Osteocyte (in vitro differentiated cells): ENCODE data around the gene MYO1D. TPM values are rescaled to one million over a fixed set of nuclear protein-coding genes. Genes with fewer than 3 reads are reported as not detected.

ENCODE experiments used
- DNase-seq: peaks from one replicate; pipeline ENCODE4 v3.0.0; 2021; ENCODE audit warnings: mixed read lengths; ENCODE audit not compliant: unreplicated experiment; ENCODE audit errors: extremely low spot score
- H3K27ac Mint-ChIP-seq: one replicate; pipeline ENCODE4 v1.8.0; 2021; ENCODE audit warnings: mild to moderate bottlenecking, mixed read lengths; ENCODE audit not compliant: unreplicated experiment
- H3K27me3 Mint-ChIP-seq: one replicate; pipeline ENCODE4 v1.8.0; 2021; ENCODE audit warnings: mixed read lengths; ENCODE audit not compliant: unreplicated experiment
- H3K36me3 Mint-ChIP-seq: one replicate; pipeline ENCODE4 v1.8.0; 2021; ENCODE audit warnings: mixed read lengths; ENCODE audit not compliant: unreplicated experiment
- H3K4me1 Mint-ChIP-seq: one replicate; pipeline ENCODE4 v1.8.0; 2021; ENCODE audit warnings: mixed read lengths; ENCODE audit not compliant: unreplicated experiment
- H3K4me3 Mint-ChIP-seq: one replicate; pipeline ENCODE4 v1.8.0; 2021; ENCODE audit warnings: mild to moderate bottlenecking, moderate library complexity, mixed read lengths; ENCODE audit not compliant: unreplicated experiment
- H3K9me3 Mint-ChIP-seq: one replicate; pipeline ENCODE4 v1.8.0; 2021; ENCODE audit warnings: mixed read lengths; ENCODE audit not compliant: unreplicated experiment
- CTCF ChIP-seq: fragments of 200-600 bp; sonication (generic); IDR thresholded peaks from 2 replicates; pipeline ENCODE4 v1.5.0; 2021; ENCODE audit warnings: antibody characterized with exemption, mild to moderate bottlenecking, moderate library complexity
- total RNA-seq: library from RNA; stranded (reverse); gene quantifications from 2 replicates; pipeline ENCODE4 v1.2.1, GENCODE V29; 2021

Gene MYO1D
- total RNA-seq, 1 donor from 2014 or later = 19.1 TPM

GRCh38 chr17:32575852-32576251 is 301.1 kb downstream of the MYO1D start:
- H3K27ac Mint-ChIP-seq = no peak overlapping the region
- no peaks in the 10 kb centered on the region for H3K4me1 Mint-ChIP-seq
- TF ChIP-seq CTCF = no peak
- H3K36me3 Mint-ChIP-seq = no peaks in the 10 kb centered on the region
- no peak for DNase-seq
- peaks cover 3% of the 10 kb centered on the region for H3K9me3 Mint-ChIP-seq
- H3K4me3 Mint-ChIP-seq = no peak overlapping the region
- peaks cover 3% of the 10 kb centered on the region for H3K27me3 Mint-ChIP-seq

- DNase-seq = no peak
- TF ChIP-seq CTCF = no peak
- Mint-ChIP-seq H3K4me1 (peaks cover 4% of the 10 kb centered on the region), H3K36me3 (no peaks in the 10 kb centered on the region), H3K9me3 (peaks cover 3% of the 10 kb centered on the region), H3K4me3 (no peak overlapping the region), H3K27me3 (no peaks in the 10 kb centered on the region), H3K27ac (no peak overlapping the region)
Observed at GRCh38 chr17:32570081-32570396, 306.9 kb downstream of the MYO1D start.

- H3K4me1 Mint-ChIP-seq = peaks cover 4% of the 10 kb centered on the region
- no peak overlapping the region for H3K27ac Mint-ChIP-seq
- no peak overlapping the region for H3K4me3 Mint-ChIP-seq
- H3K36me3 Mint-ChIP-seq = no peaks in the 10 kb centered on the region
- no peak for DNase-seq
- H3K9me3 Mint-ChIP-seq = peaks cover 3% of the 10 kb centered on the region
- TF ChIP-seq CTCF = no peak
- no peaks in the 10 kb centered on the region for H3K27me3 Mint-ChIP-seq
Observed at GRCh38 chr17:32569171-32570080, 307.5 kb downstream of the MYO1D start.

GRCh38 chr17:32568705-32569104 is 308.2 kb downstream of the MYO1D start:
- no peak for DNase-seq
- Mint-ChIP-seq H3K4me1 (peaks cover 4% of the 10 kb centered on the region), H3K27me3 (no peaks in the 10 kb centered on the region), H3K9me3 (peaks cover 3% of the 10 kb centered on the region), H3K36me3 (no peaks in the 10 kb centered on the region), H3K27ac (no peak overlapping the region), H3K4me3 (no peak overlapping the region)
- no peak for TF ChIP-seq CTCF

GRCh38 chr17:32567511-32567910 is 309.4 kb downstream of the MYO1D start:
- Mint-ChIP-seq H3K9me3 (peaks cover 3% of the 10 kb centered on the region), H3K27ac (no peak overlapping the region), H3K4me1 (peaks cover 4% of the 10 kb centered on the region), H3K27me3 (no peaks in the 10 kb centered on the region), H3K4me3 (no peak overlapping the region), H3K36me3 (no peaks in the 10 kb centered on the region)
- no peak for DNase-seq
- no peak for TF ChIP-seq CTCF
